HG02759 (cell line): Measurements from ENCODE around the gene TEX35.
A peak's percentile ranks its signal among the peaks of the same experiment; 100 is the strongest.
"Not testable (repeated sequence)": the region's sequence is repeated elsewhere in the genome, so short reads cannot be mapped to it uniquely, and the experiment has no call there.

Experiments
- ATAC-seq: cut with Tn5 transposase; IDR thresholded peaks from one replicate; pipeline ENCODE4 v1.9.1; 2021; ENCODE audit warnings: mild to moderate bottlenecking, moderate library complexity; ENCODE audit not compliant: unreplicated experiment

TEX35 gene

DNA sequence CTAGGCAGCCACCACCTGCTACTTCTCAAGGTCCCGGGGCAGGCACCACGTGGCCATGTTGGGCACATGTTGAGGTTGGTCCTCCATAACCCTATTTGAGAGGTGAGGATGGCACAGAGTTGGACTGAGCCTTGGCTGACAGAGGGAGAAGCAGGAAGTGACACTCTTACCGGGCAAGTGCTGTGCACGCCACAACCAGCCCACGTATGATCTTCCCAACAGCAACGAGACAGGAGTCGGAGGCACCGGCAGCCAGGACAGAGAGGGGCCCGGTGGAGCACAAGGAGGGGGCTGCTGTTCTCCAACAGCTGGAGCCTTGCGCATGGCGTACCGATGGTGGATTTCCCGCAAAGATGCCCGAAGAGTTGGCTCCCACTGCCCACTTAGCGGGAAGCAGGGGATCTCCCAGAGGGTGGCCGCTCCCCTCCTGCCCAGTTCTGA lies 19.6 kb upstream of the TEX35 start:
- no peak for ATAC-seq

DNA sequence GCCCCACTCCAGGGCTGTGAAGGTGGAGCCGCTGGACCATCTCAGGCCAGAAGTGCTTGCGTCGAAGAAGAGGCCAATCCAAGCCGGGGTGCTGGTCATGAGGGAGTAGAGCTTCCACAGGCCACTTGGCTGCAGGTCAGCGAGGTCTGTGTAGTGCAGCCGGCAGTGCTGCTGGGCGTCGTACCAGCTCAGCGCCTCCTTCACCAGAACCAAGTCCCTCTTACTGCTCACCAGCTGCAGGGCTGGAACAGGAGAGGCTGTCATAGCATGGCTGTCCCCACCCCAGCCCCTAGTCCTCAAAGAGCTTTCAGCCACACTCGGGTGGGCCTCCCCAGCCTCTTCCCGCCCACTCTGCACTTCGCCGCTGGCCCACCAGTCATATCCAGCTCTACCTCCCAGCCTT lies 18.3 kb upstream of the TEX35 start:
- ATAC-seq = no peak

DNA sequence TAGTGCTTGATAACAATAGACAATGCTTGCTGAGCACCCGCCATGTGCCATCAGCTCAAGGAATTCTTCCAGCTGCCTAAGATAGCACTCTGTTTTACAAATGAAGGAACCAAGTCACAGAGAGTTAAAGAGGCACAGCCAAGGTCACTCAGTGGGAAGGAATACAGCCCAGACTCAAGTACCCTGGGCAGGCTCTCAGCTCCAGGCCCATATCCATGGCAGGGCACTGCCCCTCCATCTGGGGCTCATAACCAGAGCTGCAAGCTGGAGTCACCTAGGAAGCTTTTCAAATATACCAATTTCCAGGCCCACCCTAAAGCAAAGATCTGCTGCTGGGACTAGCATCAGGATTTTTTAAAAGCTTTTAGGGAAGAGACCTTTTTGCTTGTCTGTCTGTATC lies 17.8 kb upstream of the TEX35 start:
- ATAC-seq = no peak

DNA sequence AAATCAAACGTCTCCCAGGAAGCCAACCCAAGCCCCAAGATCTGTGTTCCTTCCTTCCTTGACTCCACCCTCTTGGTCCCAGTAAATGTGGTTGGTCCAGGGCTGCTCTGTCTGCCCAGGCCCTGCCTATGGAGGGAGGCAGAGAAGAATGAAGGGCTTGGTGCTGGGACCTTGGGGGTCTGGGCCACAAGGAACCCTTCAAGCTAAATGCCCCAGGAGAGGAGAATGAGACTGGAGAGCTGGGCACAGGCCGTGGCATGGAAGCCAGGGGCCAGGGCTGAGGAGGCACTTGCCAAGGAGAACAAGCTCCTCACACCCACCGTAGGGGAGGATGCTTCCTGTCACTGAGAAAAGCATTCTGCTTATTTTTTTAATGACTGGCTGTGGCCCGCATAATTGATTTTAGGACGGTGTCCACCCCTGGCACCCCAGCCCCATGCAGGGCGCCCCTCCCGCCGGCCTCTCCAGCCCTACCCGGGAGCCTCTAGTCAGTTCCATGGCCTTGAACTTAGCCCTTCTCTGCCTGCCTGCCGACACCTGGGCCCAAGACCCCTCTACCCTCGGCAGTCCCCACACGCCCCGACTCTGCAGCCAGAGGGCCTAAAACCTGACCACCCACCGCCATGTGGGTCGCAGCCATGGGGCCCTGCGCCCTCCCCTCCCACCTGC lies 17.0 kb upstream of the TEX35 start:
- no peak for ATAC-seq

DNA sequence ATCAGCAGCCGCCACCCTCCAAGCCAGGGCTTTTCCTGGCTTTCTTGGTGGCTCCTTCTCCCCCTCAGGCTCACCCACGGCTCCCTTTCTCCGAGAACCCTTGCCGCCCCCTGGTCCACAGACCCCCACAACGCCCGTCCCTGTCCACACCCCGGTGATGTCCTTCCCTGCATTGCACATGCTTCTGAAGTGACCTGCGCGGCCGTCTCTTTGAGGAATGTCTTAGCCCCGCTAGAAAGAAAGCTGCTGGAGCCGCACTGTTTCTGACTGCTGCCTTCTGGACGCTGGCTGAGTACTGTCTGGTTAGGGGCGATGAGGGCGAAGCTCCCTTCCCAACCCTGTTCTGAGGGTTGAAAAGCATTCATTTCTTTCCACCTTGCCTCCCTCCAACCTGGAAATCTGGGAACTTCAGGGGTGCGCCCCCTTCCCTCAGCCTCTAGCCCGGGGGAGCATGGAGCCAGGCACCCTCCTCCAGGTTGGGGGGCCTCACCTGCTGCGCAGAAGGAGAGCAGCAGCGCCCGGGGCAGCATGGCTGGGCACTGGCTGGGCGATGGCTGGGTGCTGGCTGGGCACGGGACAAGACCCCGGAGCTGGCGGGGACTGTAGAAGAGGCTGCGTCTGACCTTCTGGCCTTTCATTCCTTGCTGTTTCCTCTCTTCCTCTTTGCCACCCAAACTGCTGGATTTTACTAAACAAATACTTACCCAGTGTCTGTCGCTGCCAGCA lies 16.3 kb upstream of the TEX35 start, which contains the start of gene CLEC20A:
CLEC20A (minus strand) TSS at position 555 of the 726 bp plus-strand sequence; CDS start at position 530, 25 bp downstream.
- ATAC-seq = no peak

DNA sequence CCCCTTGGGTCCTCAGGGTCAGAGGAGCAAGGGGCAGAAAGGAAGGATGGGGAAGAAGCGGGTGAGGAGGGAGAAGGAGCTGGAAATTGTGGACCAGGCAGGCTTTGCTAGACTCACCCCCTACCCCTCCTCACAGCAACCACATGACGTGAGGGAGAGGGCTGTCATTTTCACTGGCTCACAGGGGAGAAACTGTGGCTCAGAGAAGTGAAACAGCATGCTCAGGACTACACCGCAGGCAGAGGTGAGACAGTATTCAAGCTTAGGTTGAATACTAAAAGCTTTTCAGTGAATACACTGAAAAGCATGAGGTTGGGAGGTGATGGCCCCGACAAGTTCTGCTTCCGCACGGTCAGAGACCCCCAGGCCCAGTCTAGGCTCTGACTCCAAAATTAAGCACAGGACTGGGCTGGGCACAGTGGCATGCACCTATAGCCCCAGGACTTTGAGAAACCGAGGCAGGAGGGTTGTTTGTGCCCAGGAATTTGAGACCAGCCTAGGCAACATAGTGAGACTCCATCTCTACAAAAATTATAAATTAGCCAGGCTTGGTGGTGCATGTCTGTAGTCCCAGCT lies 14.9 kb upstream of the TEX35 start:
- ATAC-seq = no peak

DNA sequence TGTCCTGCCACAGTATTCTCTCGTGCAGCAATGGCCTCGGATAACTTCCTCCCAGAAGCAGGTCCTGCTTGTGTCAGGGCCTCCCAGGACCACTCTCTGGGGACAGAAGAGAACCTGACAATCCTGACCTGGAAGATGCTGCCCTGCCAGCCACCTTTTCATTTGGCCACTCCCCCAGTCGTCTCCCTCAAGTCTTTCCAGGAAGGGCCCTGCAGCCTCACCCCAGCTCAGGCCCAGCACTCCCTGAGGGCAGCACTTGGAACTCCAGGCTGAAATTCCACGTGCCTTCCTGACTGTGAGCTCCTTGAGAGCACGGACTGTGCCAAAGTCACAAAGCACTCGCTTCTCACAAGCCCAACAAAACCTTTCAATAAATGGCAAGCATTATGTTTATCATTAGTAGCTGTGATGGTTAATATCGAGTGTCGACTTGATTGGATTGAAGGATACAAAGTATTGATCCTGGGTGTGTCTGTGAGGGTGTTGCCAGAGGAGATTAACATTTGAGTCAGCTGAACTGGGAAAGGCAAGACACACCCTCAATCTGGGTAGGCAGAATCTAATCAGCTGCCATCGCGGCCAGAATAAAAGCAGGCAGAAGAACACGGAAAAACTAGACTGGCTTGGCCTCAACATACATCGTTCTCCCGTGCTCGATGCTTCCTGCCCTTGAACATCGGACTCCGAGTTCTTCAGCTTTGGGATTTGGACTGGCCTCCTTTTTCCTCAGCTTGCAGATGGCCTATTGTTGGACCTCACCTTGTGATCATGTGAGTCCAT lies 13.8 kb upstream of the TEX35 start:
- no peak for ATAC-seq

DNA sequence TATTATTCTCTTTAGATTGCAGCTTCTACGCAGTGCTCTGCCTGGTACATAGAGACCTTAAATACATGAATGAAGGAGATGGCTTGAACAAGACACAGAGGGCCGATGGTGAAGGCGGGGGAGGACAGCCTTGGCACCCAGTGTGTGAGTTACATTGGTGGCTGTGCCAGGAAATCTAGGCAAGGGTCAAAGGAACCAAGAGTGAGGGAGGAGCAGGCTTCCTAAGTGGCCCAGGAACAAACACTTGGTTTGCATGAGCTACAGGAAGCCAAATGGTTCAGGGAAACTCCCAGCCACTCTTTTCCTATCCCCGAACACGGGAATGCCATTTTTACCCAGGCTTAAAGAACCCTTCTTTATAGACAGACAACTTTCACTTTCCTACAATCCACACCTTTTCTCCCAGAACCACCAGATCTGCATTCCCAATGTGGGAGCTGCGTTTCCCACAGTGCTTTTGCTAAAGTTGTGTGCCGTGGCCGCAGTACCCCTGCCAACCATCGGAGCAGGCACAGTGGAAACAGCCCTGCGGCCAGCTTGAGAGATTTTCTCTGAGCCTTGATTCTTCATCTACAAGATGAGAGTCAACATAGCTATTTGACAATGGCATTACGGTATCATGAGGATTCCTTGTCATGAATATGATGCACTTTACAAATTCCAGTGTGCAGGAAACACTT lies 12.7 kb upstream of the TEX35 start:
- no peak for ATAC-seq

DNA sequence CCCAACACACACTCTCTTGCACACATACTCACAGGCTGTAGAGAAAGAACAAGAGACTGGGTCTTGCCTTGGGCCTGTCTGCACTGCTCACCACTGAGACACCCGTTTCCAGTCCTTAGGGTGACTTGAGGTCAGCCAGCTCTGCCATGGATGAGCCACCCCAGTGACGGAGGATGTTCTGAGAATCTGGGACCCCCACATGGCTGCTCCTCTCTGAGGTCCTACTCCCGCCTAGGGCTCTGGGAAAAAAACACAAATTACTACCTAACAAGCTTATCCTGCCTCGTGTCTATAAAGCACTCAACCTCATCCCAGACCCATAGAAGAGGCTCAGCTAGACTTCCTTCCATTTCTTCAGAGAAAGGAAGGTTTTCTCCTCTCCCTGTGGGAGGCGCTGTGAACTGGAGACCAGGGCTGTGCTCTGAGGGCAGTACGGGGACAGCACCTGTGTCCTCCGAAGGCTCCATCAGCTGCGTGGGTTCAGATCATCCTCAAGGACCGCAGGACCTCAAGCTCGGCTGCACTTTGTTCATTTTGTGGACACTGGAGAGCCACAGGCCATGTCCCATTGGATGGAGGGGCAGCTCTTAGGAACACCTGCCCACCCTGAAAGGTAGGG lies 11.9 kb upstream of the TEX35 start:
- ATAC-seq = no peak

DNA sequence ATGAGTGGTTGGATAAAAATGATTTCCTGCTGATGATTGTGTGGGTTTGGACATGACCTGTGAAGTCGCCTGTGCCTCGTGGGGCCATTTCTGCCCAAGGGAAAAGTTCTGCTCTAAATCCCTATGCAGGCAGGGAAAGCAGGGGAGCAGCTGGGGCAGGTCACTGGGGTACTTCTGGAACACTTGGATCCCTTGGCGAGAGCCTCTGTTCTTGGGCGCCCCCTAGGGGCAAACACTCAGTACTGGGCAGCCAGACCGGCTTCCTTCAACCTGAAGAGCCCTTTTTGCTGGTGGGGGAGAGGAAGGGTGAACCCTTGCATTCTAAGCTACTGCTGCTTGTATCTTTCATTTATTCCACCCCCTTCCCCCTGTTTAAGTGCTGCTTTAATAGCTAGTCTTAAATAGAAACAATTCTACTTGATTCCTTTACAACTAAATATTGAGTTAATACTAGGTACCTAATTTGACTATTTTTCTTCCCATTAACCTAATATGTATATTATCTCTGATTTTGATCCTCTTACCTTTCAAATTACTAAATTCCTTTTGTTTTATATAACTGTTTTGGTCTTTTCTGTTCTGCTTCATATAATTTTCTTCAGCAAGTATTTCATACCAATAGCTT lies 11.1 kb upstream of the TEX35 start:
- ATAC-seq = peak; percentile 89

DNA sequence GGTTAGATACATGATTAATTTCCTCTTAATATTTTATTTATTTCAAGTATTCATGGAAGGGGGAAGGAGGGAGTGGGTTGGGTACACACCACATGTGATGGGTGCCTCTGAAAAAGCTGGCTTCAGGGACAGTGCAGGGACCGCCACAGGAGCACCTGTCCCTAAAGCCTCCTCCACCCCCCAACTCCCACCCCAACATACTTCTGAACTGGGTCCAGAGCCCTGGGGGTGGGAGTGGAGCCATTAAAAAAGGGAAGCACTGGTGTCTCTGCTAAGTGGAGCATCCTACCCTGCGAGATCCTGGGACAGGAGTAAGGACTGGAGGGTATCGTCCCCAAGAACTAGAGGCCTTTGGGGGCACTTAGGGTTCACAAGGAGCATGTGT lies 10.6 kb upstream of the TEX35 start:
- no peak for ATAC-seq

DNA sequence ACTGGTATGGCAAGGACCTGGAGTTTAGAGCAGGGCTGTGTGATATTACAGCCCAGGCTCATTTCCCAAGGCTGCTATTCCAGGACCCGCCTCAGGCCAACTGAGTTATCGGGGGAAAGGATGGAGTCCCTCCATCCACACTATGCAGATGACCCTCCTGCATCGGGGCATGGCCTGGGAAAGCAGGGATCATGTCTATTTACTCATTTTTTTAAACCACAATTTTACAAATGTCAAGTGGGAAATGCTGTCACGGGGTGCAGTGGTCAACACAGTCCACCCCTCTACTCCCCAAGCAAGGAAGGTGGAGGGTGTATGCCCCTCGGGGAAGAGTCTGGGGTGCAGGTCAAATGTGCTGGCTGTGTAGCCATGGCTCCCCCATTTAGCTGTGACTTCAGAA lies 10.1 kb upstream of the TEX35 start:
- ATAC-seq = no peak

DNA sequence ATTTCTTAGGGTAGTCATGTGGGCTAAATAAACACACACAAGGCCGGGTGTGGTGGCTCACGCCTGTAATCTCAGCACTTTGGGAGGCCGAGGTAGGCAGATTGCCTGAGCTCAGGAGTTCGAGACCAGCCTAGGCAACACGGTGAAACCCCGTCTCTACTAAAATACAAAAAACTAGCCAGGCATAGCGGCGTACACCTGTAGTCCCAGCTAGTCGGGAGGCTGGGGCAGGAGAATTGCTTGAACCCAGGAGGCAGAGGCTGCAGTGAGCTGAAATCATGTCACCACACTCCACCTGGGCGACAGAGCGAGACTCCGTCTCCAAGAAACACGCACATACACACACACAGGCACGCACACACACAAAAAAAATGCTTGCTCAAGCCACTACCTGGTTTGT lies 9.6 kb upstream of the TEX35 start:
- ATAC-seq = not testable (repeated sequence)

DNA sequence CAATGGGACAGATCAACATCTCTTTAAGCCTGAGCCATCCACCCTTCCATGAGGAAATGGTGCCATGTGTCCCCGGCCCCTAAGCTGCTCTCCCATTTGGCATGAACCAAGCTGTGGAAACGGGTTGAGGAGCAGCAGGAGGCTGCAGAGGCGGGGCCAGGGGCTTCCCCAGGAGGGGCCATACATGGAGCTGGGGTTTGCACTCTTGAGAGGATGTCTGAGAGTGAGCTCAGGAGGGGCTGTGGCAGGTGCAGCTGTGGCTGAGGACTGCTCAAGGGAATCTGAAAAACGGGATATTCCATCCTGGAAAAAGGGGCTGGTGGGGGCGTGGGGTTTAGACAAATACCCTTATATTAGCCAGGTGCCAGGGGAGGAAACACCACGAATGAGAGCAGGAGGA lies 9.1 kb upstream of the TEX35 start:
- ATAC-seq = no peak

DNA sequence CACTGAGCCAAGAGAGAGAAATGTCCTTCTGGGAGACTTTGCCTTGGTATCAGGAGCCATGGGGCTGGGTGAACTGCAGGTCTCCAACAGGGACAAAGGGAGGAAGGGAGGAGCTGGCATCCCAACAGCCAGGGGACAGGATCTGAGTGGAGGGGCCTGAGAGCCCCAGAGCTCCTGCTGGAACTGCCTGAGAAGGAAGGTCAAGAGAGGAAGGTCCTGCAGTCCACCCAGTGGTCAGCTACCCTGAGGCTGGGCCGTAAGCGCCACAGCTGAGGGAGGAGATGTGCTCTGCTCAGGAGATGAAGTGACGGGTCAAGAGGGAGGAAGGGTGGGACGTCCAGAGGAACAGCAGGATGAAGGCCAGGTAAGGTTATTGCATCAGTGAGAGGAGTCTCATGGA lies 8.6 kb upstream of the TEX35 start:
- ATAC-seq = no peak

DNA sequence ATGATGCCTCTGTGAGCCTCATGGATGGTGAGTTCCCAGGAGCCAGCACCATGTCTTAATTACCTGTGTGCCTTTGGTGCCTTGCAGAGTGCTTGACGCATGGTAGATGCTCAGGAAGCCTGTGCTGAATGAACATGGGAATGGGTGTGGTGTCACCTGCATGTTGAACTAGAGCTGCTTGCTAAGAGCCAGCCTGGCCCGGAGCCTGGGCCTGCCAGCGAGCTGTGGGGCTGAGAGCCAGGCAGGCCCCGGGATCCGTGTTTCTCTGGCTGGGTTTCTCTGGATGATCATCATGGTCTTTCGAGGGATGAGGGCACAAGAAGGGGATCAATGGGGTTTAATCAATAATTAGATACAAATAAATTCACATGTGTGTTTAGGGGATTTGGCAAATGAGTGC lies 6.7 kb upstream of the TEX35 start:
- ATAC-seq = no peak

DNA sequence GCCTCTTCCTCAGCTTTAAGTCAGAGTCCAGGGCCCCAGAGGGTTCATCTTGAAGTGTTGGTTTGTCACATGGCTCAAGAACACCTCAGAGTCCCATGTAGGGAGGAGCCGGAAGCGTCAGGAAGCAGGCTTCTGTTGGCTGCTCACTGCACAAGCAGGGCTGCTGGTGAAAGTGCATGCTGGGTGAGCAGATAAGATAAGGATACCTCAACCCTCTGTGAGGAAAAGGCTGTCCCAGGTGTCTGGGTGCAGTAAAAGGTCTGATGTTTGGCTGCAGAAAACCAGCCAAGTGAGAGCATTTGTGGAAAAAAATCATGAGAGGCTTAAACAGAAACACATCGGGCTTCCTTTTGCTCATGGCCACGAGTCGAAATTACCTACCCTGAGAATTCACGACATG lies 6.2 kb upstream of the TEX35 start:
- no peak for ATAC-seq

DNA sequence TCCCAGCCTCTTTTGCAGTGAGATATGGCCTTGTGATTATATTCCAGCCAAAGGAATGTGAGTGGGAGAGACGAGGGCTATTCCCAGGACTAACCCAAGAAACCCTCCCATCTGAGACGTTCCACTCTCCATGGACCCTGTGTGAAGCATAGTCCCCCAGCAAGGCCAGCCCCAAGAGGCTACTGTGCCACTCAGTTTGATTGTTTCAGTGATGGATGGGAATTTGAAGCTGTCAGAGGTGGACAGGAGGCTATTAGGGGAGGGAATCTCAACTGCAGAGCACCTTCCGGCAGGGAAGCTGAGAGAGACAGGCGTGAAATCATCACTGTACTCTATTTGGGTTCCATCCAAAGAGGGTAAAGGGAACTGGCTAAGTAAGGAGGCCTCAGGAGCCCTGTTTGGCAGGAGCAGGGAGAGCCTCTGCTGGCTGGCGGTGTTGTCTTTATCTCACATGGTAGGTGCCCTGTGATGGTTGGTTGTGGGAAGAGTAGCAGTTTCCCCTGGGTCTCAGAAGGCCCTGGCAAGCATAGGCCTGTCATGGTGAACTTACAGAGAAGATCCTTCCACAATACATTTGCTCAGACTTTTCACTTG lies 3.4 kb upstream of the TEX35 start:
- no peak for ATAC-seq

DNA sequence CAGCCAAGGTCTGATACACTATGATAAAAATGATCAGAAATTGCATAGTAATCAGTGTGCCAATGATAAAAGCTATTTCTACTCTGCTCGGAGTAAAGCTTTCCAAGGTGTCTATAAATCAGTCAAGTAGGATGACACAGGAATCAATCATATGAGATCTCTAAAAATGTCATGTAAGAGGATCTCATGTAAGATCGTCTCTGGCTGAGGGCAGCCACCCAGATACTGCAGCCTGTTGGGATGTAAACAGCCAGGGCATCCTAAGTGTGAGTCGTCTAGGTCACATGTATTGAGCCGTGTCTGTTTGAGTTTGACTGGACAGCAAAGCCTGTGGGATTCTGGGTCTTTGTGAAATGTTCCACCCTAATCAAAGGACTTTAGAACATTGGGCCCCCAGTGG lies 2.8 kb upstream of the TEX35 start:
- no peak for ATAC-seq
